GM12892 (cell line): ENCODE data around the gene FLVCR2.

Source experiments
- POLR2A ChIP-seq: IDR thresholded peaks from 2 replicates; pipeline ENCODE4 v1.6.1; 2011; ENCODE audit warnings: low read depth, low read length, control low read depth
- TAF1 ChIP-seq: IDR thresholded peaks from 2 replicates; pipeline ENCODE4 v1.6.1; 2011; ENCODE audit warnings: low read depth, mild to moderate bottlenecking, control low read depth, low read length, borderline replicate concordance

GRCh38 chr14:75647640-75648039 lies 69.2 kb downstream of the FLVCR2 start:
- TF ChIP-seq TAF1: no peak
- TF ChIP-seq POLR2A: no peak
